GM12878 (cell line): Measurements from ENCODE around the gene B4GALNT4.

Experiments
- BHLHE40 ChIP-seq, 2 experiments: fragments of 450-650 bp in 1 of 2; IDR thresholded peaks; 2 replicates each; pipeline ENCODE4 v1.6.1; 2011 to 2017; ENCODE audit warnings: low read depth in 2 of 2, borderline replicate concordance in 1 of 2, improper control_type of control experiment in 1 of 2, low read length in 1 of 2, mild to moderate bottlenecking in 1 of 2
- CHD1 ChIP-seq: IDR thresholded peaks from 2 replicates; pipeline ENCODE4 v1.6.1; 2012; ENCODE audit warnings: low read depth, low read length, improper control_type of control experiment
- EZH2 ChIP-seq: IDR thresholded peaks from 2 replicates; pipeline ENCODE4 v1.6.1; 2012; ENCODE audit warnings: low read depth, mild to moderate bottlenecking, control low read depth, inconsistent platforms, low read length, borderline replicate concordance; ENCODE audit not compliant: control insufficient read depth
- FOS ChIP-seq: IDR thresholded peaks from 3 replicates; pipeline ENCODE4 v1.6.1; 2011; ENCODE audit warnings: borderline replicate concordance; ENCODE audit not compliant: insufficient read length; ENCODE audit errors: extremely low read depth
- IRF4 ChIP-seq: IDR thresholded peaks from 2 replicates; pipeline ENCODE4 v1.6.1; 2011; ENCODE audit warnings: low read depth, low read length
- NR2F1 ChIP-seq: fragments of 450-650 bp; conservative IDR thresholded peaks from 2 replicates; pipeline ENCODE4 v1.6.1; 2017; ENCODE audit warnings: mild to moderate bottlenecking
- RB1 ChIP-seq: fragments of 450-650 bp; formaldehyde crosslinking; IDR thresholded peaks from 2 replicates; pipeline ENCODE4 v1.6.1; 2017; ENCODE audit warnings: mild to moderate bottlenecking, borderline replicate concordance
- SMC3 ChIP-seq: IDR thresholded peaks from 2 replicates; pipeline ENCODE4 v1.6.1; 2011; ENCODE audit warnings: low read length, improper control_type of control experiment, borderline replicate concordance
- SREBF2 ChIP-seq: IDR thresholded peaks from 2 replicates; pipeline ENCODE4 v1.6.1; 2012; ENCODE audit warnings: mild to moderate bottlenecking, low read length
- TAF1 ChIP-seq: IDR thresholded peaks from 2 replicates; pipeline ENCODE4 v1.6.1; 2011; ENCODE audit warnings: mild to moderate bottlenecking, low read depth, low read length, borderline replicate concordance
- YBX1 ChIP-seq: fragments of 450-650 bp; IDR thresholded peaks from 2 replicates; pipeline ENCODE4 v1.6.1; 2016; ENCODE audit warnings: antibody characterized with exemption
- TF ChIP-seq, protein P1 (sequence below): IDR thresholded peaks from 2 replicates; pipeline ENCODE4 v1.6.1; 2012; ENCODE audit warnings: low read depth, low read length, improper control_type of control experiment
- TF ChIP-seq, protein P2 (sequence below): fragments of 450-650 bp; IDR thresholded peaks from 2 replicates; pipeline ENCODE4 v1.6.1; 2017; ENCODE audit warnings: mild to moderate bottlenecking, moderate library complexity
- TF ChIP-seq, protein P3 (sequence below), 3 experiments: IDR thresholded peaks in 2 of 3; conservative IDR thresholded peaks in 1 of 3; 2 replicates each; pipeline ENCODE4 v1.5.1; 2011; ENCODE audit warnings: low read depth in 3 of 3, low read length in 3 of 3, mild to moderate bottlenecking in 3 of 3, control low read depth in 2 of 3, moderate library complexity in 2 of 3, inconsistent platforms in 1 of 3, mixed read lengths in 1 of 3; ENCODE audit not compliant: control insufficient read depth in 2 of 3, insufficient read depth in 1 of 3; ENCODE audit errors: extremely low read depth in 1 of 3

DNA sequence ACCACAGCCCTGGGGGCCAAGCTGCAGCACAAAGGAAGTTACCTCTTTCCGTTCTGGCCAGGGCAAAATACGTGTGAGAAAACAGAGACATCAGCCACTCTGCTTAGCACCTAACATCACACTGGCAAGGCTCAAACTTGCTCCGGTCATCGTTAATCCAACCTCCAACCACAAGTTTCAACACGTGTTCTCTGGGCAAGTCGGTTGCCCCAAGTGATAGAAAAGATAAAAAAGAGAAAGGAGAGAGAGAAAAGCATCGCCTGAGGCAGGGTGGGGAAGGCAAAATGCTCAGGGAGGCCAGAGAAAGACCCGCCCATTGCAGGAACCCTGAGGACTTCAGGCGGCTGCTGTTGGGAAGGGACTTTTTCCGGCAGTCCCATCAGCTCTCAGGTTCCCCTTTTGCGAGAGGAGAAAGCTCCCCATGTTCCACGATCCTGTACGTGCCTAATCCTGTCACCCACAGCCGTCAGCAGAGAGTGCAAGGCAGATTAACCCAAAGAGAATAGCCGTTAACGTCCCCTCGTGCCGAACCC lies 18.5 kb upstream of the B4GALNT4 start:
- TF ChIP-seq FOS = no peak
- no peak for TF ChIP-seq SREBF2
- TF ChIP-seq, protein P1, sequence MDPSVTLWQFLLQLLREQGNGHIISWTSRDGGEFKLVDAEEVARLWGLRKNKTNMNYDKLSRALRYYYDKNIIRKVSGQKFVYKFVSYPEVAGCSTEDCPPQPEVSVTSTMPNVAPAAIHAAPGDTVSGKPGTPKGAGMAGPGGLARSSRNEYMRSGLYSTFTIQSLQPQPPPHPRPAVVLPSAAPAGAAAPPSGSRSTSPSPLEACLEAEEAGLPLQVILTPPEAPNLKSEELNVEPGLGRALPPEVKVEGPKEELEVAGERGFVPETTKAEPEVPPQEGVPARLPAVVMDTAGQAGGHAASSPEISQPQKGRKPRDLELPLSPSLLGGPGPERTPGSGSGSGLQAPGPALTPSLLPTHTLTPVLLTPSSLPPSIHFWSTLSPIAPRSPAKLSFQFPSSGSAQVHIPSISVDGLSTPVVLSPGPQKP = no peak
- TF ChIP-seq BHLHE40 (IDR thresholded peaks at IDR 0.05; ENCODE audit: borderline replicate concordance in 1 of 2, low read depth in 2 of 2, low read length in 1 of 2) = peak; percentile 62 to 75; a peak in 3 of 4 replicates
- no peak for TF ChIP-seq IRF4
- TF ChIP-seq TAF1 = no peak
- TF ChIP-seq CHD1 = no peak
- TF ChIP-seq, protein P2, sequence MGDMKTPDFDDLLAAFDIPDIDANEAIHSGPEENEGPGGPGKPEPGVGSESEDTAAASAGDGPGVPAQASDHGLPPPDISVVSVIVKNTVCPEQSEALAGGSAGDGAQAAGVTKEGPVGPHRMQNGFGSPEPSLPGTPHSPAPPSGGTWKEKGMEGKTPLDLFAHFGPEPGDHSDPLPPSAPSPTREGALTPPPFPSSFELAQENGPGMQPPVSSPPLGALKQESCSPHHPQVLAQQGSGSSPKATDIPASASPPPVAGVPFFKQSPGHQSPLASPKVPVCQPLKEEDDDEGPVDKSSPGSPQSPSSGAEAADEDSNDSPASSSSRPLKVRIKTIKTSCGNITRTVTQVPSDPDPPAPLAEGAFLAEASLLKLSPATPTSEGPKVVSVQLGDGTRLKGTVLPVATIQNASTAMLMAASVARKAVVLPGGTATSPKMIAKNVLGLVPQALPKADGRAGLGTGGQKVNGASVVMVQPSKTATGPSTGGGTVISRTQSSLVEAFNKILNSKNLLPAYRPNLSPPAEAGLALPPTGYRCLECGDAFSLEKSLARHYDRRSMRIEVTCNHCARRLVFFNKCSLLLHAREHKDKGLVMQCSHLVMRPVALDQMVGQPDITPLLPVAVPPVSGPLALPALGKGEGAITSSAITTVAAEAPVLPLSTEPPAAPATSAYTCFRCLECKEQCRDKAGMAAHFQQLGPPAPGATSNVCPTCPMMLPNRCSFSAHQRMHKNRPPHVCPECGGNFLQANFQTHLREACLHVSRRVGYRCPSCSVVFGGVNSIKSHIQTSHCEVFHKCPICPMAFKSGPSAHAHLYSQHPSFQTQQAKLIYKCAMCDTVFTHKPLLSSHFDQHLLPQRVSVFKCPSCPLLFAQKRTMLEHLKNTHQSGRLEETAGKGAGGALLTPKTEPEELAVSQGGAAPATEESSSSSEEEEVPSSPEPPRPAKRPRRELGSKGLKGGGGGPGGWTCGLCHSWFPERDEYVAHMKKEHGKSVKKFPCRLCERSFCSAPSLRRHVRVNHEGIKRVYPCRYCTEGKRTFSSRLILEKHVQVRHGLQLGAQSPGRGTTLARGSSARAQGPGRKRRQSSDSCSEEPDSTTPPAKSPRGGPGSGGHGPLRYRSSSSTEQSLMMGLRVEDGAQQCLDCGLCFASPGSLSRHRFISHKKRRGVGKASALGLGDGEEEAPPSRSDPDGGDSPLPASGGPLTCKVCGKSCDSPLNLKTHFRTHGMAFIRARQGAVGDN = peak; percentile 93
- TF ChIP-seq, protein P3, sequence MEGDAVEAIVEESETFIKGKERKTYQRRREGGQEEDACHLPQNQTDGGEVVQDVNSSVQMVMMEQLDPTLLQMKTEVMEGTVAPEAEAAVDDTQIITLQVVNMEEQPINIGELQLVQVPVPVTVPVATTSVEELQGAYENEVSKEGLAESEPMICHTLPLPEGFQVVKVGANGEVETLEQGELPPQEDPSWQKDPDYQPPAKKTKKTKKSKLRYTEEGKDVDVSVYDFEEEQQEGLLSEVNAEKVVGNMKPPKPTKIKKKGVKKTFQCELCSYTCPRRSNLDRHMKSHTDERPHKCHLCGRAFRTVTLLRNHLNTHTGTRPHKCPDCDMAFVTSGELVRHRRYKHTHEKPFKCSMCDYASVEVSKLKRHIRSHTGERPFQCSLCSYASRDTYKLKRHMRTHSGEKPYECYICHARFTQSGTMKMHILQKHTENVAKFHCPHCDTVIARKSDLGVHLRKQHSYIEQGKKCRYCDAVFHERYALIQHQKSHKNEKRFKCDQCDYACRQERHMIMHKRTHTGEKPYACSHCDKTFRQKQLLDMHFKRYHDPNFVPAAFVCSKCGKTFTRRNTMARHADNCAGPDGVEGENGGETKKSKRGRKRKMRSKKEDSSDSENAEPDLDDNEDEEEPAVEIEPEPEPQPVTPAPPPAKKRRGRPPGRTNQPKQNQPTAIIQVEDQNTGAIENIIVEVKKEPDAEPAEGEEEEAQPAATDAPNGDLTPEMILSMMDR (IDR thresholded peaks at IDR 0.05 in 2 of 3, conservative IDR thresholded peaks at IDR 0.05 in 1 of 3; ENCODE audit: control insufficient read depth in 2 of 3, extremely low read depth in 1 of 3, insufficient read depth in 1 of 3, low read depth in 3 of 3, low read length in 3 of 3) = no peak
- no peak for TF ChIP-seq YBX1
- TF ChIP-seq EZH2 = no peak
- no peak for TF ChIP-seq SMC3
- TF ChIP-seq NR2F1 = no peak
- TF ChIP-seq RB1 = no peak; the same call in 1 of the 2 replicates
